Measurements from ENCODE around the gene BOK.

The BOK gene

GRCh38 chr2:241539616-241540374 lies 18.8 kb upstream of the BOK start:
- no peak for DNase-seq

DNA sequence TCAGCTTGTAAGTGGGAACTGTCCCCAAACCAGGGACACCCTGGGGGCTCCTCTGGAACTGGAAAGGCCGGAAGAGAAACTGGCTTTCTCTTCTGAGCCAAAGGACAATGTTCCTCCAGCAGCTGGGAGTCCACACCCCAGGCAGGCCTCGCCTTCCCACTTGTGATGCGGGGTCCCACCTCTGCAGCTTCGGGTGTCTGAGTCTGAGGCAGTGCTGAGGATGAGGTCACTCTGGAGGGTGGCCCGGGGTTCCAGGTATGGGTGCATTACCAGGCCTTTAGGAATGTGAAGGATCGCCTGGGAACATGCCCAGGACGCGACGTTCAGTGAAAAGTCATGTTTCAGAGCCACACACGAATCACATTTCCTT lies 18.2 kb upstream of the BOK start:
- no peak for DNase-seq

DNA sequence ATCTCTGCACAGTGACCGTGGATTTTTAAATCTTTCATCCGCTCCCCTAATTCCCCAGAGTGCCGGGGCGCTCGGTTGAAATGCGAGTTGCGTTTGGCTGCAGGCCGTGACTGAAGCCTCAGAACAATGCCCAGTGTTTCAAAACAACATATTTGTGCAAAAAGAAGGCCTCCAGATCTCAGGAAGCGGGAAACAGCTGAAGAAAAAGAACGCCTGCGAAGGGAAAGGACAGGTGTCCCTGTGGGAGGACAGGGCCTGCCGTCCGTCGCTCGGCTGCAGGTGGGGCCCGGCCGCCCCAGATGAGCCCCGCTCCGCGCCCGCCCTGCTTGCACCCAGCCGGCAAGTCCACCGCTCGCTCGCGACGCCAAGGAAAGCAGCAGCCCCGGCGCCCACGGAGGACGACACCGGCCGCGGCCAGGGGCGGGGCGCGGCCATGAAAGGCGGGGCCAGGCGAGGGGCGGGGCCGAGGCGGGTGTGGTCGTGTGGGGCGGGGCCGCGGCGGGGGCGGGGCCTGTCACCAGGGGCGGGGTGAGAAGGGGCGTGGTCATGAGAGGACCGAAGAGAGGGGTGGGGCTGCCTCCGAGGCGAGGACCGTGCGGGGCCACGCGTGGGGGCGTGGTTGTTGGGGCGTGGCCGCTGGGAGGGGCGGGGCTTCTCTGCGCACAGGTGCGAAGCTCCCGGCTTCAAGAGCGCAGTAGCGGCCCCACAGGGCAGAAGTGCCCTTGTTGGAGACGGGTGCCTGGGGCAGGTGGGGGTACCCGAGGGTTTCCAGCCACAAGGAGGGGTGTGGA lies 17.6 kb upstream of the BOK start:
- no peak for DNase-seq

- DNase-seq, result no peak
These were observed 16.8 kb upstream of the BOK start for GRCh38 chr2:241541564-241542277.

DNA sequence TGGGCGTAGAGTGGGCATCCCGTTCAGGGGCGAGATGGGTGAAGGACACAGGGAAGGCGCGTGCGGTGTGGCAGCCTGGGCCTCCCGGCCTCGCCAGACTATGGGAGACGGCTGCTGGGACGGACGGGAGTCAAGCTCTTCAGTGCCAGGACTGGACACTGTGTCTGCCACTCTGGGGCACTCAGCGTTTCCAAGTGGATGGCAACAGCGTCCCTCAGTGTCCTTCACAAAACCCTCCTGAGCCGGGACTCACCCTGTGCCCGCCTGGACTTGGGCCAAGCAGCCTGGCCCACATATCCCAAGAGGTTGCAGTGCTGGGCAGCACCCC lies 16.3 kb upstream of the BOK start:
- DNase-seq, result no peak

GRCh38 chr2:241545106-241545505 lies 13.4 kb upstream of the BOK start:
- no peak for DNase-seq

GRCh38 chr2:241545523-241546473 lies 12.7 kb upstream of the BOK start:
- DNase-seq, result no peak

GRCh38 chr2:241546771-241547498 lies 11.6 kb upstream of the BOK start:
- DNase-seq, result no peak

GRCh38 chr2:241547781-241548450 lies 10.6 kb upstream of the BOK start:
- DNase-seq, result no peak

DNA sequence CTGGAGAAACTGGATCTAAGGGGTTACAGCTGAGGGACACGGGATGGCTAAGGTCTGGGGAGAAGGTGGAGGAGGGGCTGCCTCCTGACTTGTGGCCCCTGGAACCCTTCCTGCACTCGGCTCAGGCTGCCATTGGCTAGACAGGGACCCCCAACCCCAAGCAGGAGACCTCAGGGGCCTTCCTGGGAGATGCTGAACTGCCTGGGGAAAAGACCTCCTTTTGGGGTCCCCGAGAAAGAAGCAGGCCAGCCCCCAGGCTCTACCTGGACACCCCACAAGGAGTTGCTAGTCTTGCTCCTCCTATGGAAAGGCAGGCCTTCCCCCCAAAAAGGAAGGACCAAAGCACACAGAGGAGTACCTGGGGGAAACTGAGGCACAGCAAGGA lies 10.1 kb upstream of the BOK start:
- no peak for DNase-seq

GRCh38 chr2:241550616-241551580 lies 7.6 kb upstream of the BOK start:
- no peak for DNase-seq

GRCh38 chr2:241551599-241551997 lies 6.9 kb upstream of the BOK start:
- no peak for DNase-seq

DNA sequence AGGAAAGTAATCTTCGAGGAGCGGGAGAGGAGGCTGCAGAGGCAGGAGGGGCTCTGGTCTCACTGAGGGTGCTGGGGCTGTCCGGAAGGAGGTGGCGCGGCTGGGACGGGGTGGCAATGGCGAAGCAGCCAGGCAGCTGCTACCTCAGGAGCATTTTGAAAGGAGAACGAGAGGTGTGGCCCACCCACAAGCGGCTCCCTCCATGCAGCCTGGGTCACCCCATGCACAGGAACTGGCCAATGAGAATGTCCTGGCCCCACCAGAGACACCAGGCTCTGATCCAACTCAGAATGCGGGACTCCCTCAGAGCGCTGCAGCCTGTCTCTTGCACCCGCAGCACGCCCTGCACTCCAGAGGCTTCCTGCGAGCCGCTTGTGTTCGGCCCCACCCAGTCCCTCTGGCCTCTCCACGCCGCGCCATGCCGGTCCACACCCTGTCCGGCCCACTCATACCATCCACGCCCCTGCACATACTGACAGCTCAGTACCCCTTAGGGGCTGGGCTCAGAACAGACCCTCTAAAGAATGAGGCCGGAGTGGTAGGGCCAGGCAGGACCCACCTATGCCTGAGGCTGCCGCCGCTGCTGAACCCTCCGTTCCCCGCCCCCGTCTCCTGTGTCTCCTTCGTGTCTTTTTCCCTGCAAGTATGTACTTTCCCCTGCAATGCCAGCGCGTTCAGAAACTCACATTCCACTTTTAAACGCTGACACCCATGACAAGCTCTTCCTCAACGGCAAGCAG lies 6.4 kb upstream of the BOK start:
- no peak for DNase-seq

DNA sequence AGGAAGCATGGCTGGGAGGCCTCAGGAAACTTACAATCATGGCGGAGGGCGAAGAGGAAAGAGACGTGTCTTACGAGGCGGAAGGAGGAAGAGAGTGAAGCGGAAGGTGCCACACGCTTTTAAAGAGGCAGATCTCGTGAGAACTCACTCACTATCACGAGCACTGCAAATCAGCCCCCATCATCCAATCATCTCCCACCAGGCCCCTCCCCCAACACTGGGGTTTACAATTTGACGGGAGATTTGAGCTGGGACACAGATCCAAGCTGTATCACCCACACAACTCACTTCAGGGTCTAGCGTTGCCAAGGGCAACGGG lies 5.1 kb upstream of the BOK start:
- DNase-seq, result no peak

GRCh38 chr2:241553981-241554380 lies 4.6 kb upstream of the BOK start:
- no peak for DNase-seq

- no peak for DNase-seq
These were observed 3.8 kb upstream of the BOK start for GRCh38 chr2:241554610-241555322.

DNA sequence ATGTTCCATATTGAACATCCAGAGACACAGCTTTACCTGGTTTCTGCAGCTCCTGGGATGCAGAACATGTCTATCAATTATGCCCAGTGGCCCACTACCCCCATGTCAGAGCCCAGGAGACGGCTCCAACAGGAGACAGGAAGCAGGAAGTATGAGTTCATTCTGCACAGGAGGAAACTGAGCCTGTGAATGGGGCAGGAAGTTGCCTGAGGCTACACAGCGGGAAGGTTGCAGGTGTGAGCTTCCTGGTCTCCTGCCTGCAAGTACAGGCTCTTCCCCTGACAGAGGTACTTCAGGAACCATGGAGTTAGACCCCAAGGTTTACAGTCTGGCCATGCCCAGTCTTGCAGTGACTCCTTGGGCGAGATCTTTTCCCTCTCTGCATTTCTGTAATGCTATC lies 2.8 kb upstream of the BOK start:
- no peak for DNase-seq

DNA sequence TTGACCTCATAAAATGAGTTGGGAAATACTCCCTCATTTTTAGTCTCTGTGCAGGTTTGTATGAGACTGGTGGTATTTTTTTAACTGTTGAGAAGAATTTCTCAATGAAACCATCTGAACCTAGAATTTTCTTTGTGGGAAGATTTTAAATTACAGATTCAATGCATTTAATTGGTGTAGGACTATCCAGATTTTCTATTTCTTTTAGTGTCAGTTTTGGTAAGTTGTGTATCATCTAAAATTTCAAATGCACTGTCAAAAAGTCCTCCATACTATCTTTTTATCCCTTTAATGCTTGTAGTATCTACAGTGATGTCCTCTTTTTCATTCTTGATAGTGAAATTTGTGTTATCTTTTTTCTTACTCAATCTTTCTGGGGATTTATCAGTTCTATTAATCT lies 1.8 kb upstream of the BOK start:
- DNase-seq, result no peak

Data from NCI-H1105 (cell line).